Measurements from ENCODE around the gene THSD7B.
"Not testable (repeated sequence)": the region's sequence is repeated elsewhere in the genome, so short reads cannot be mapped to it uniquely, and the experiment has no call there.

The THSD7B gene

DNA sequence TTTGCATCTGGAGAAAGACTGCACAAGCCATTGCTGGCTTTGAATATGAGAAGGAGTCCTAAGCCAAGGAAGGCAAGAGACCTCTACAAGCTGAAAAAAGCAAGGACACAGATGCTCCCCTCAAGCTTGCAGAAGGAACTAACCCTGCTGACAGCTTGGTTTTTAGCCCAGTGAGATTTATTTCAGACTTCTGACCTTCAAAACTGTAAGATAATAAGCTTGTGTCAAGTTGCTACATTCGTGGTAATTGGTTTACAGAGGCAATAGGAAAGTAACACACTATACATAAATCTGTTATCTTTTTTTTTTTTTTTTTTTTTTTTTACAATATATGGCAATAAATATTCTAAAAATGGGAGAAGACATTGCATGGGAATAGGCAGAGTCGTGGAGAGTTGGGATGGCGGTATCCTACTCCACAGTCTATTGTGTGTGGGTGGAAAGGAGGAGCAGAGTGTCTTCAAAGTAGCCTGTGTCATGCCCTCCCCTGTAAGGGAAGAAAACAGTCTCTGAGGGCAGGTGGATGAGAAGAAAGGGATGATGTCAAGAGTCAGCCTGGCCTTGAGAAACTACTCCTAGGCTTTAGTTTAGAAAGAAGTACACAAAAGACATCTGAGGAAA, 196.9 kb downstream of the THSD7B start:
- no peak for DNase-seq

DNA sequence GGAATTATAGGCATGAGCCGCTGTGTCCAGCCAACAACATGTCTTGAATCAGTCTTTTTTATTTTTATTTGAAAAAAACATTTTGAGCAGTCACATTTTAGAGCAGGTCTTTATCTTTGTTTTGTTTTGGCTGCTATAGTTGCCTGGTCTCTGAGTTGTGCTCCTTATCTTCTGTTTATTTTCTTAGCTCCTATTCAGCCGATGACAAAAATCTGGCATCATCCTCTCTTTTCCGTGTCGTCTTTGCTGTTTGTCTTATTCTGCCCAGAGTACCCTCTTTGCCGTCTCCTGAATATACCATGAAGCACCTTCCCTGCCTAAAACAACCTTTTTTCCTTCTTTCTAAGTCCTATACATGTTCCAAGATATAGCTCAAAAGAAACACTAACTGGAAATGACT, 201.1 kb downstream of the THSD7B start:
- DNase-seq, result no peak

DNA sequence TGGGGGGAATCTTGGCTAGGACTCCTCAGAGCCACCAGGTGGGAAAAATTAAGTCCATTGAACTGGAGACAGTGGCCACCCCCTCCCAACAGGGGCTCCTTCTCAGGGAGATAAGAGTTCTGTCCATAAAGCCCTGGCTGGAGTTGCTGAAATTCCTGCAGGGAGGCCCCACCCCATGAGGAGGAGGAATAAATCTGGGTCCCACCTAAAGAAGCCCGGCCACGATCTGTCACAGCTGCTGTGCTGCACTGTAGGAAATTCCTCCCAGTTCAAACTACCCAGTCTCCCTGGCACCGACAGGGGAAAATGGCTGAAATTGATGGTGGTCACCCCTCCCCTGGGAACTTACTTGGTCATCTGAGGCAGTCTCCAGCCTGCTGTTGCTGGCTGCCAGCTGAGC, 215.0 kb downstream of the THSD7B start:
- no peak for DNase-seq

DNA sequence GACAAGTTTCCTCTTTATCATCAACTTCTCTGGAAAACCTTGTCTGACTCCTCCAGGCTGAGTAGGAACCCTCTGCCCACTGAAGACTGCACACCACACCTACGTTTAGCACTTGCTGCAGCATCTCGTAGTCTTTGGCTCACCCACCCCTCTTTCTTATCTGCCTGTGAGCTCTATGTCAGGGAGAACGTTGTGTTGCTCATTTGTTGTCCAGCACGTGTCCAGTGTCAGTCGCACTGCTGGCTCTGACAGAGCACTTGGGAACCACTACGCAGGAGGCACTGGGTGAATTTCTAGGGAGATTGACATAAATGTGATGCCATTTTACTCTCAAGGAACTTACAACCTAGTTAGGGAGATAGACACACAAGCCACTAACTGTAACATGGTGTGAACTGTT, 216.3 kb downstream of the THSD7B start:
- not testable (repeated sequence) for DNase-seq

DNA sequence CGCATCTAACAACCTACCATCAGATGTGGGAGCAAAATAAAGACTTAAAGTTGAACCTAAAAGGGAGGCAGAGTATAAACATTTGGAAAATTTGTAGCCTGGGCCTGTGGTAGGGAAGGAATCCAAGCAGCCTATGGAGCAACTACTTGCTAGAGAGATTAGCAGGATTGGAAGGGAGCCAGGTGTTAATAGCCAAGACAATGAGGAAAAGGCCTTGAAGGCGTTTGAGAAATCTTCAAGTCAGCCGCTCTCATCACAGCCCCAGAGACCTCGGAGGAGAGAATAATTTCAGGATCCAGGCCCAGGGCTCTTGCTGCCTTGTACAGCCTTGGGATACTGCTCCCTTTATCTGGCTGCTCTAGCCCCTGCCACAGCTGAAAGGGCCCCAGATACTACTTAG, 219.7 kb downstream of the THSD7B start:
- DNase-seq, result no peak

DNA sequence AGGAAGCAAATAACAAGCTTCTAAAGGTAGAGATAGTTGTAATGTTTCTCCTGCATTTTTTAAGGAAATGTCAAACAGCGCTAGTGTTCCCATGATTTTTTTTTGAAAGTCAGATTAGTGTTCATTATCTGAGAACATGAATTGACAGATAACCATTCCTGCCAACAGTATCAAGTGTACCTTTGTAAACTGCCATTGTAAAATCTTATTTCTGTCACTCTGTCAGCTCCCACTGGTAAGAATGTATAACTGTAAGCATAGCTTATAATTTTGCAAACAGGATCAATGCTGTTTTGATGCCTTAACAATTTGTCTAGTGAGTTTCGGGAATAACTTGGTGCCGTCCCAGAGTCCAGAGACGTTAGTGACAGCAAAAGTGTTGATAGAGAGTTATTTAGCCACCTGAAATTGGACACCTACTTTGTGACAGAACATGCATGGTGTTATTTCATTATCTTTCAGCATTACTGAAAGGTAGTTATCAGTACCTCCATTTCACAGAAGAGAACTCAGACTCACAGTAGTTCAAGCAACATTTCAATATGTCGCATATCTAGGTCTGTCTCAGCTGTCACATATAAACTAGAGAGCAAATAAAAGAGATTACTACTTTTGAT, 221.4 kb downstream of the THSD7B start:
- no peak for DNase-seq

DNA sequence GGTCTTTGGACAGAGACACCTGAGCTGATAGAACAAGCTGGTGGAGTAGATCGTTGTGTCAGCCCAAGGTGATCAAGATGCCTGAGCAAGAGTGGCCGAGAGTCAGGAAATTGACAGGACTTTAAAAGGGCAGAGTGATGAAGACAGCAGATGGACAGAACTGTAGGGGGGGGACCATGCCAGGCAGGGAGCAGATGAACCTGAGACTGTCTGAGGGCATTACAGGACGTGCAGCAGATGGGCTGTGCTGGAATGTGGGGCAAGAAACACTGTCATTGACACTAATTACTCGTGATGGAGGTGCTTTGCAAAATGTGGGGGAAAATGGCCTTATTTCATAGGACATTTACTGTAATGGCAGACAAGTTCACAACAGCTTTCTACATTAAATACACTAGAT, 225.0 kb downstream of the THSD7B start:
- DNase-seq, result no peak

DNA sequence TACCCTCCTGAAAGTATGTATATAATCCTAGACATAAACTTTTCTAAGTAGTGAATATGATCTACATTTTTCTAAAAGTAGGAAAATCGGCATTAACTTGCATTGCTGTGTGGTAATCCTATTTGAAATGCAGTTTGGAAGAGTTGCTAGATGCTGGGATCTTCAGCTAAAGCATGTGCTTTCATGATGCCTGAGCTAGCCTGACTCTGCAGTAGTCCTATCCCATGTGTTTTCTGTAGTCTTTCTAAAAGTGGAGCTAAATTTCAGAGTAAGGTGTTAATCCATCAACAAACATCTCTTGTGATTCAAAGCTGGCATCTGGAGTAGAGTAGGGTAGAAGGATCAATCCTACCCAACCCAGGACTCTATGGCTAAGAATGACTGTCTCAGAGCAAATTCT, 229.4 kb downstream of the THSD7B start:
- DNase-seq, result no peak

DNA sequence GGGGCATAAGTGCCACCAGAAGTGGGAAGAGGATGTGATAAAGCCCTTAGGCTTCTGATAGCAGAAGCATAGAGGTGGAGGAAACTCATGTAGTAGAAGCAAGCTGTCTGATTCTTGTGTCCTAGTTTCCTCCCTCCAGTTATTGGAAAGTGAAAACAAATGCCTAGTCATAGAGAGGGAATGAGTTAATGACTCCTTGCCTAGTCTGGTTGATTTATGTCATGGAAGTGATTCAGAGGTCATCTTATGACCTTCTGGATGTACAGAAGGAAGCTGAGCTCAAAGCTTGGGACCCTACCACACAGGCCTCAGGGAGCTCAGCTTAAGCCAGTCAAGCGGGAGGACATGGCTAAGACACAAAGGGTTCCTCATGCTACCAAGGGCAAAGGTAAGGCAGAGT, 232.2 kb downstream of the THSD7B start:
- no peak for DNase-seq

DNA sequence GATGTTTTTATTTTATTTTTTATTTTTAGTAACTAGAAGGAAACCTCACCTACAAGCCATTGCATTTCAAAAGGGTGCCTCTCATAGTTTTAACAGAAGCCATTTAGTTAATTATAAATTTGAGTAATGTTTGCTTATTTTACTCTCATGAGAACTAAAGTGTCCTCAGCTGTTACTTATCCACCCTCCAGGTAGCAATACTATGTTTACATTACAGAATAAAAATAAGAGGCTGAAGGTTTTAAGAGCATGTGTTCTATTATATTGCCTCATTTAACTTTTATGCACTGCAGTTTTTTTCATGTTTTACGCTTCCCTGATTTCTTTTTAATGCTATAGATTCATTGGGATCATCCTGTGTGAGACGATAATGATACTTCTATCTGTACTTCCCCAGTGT, 235.5 kb downstream of the THSD7B start:
- DNase-seq, result no peak

DNA sequence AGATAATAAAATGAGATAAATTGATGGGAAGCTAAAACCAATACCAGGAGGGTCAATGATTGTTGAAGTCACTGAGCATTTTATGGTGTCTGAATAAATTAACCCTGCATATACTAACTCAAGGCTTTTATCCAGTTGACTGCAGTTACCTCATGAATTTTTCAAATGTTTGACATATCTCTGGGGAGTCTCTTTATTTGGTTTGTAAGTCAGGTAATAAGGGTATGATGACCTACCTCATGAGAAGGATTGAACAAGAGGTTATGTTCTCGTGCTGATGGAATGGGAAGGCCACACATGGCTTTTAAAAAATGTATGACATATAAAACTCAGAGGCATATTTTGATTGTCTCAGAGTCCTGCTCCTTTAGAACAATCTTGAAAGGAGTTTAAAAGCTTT, 237.6 kb downstream of the THSD7B start:
- no peak for DNase-seq

DNA sequence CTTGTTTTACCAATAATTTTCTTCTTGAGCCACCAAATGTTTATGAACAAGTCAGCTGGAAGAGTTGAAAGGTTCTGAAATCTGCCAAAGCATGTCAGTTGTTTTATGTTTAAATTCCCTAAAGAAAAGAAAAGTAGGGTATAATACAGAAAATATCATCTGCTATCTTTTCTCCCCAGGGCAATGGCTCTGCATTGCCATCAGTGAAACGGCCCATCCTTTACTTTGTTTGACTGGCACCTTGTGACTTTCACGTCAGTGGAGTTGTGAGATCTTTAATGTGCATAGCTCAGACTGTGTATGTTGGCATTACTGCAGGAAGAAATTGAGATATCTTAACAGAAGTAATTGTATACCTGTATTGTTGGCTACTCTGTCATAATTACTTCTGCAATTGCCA, 239.9 kb downstream of the THSD7B start:
- no peak for DNase-seq

DNA sequence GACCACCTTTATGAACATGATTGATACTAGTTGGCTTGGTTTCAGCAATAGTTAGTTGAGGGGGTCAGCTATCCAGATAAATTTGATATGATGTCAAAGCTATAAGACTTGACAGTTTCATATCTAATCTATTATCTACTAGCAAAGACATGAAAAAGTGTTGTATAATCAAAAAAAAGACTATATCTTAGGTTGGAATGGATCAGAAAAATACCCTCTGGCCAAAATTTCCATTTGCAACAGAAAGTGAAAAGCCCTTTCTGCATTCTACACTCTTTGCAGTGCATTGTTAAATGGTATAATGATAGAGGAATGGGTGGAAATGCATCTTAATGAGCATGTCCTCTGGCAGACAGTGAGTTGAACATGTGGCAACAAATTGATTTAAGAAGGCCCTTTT, 242.6 kb downstream of the THSD7B start:
- no peak for DNase-seq

DNA sequence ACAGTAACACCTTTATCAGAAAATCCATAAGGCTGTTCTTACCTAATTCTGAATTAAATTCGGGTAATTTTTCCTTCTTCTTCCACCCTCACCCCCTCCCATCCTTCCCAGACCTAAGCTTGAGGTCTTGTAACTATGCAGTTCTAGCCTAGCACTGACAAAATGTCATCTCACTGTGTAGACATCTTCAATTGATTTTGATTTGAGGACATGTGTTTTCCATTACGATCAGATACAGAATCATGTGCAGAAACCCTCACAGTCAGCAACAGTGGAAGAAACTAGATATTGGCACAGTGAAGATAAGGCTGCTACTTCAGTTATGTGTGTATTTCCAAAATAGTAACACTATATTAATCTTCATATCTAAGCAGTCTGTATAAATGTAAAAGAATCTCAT, 244.6 kb downstream of the THSD7B start:
- DNase-seq, result no peak

DNA sequence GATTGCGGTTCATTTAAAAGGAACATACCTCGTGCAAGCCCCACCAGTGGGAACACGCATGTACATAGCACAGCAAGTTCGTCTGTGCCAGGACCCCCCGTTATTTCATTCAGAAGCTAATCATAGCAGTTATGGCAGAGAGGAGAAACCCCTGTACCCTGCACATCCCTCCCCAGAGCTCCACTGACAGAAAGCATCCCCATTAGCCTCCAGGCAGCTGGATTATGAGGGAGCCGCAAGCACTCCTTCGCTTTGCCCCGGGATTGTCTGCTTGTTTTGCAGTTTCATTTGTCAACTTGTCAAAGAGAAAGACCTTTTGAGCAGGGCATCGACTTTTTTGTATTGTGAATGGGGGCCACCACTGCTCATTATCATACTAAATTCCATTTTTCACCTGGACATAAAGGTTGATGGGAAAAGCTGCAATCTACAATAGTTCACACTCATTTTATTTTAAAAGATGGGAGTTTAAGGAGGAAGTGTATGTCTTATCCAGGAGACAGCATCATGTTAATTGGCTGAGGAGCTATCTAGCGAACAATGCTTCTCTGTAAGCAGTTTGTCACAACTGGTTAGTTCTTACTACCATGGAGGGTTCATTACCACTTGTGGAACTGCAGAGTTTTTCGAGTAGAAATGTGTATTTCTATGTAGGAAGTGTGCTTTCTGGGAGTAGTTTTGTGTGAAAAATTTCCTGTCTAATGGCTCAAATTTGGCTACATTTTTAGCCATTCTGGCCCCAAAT, 255.3 kb downstream of the THSD7B start:
- DNase-seq, result no peak

DNA sequence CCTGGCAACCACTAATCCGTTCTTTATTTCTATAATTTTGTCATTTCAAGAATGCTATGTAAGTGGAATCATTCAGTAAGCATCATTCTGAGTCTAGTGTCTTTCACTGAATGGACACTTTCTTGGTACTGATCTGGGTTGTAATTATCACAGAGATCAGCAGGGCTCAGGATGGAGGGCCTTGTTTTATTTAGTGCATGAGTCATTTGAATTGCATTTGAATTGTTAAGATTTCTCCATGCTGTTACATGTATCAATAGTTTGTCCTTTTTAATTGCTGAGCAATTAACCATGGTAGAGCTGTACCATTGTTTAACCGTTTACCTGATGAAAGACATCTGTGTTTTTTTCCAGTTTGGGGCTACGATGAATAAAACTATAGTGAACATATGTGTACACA, 256.4 kb downstream of the THSD7B start:
- DNase-seq, result no peak

DNA sequence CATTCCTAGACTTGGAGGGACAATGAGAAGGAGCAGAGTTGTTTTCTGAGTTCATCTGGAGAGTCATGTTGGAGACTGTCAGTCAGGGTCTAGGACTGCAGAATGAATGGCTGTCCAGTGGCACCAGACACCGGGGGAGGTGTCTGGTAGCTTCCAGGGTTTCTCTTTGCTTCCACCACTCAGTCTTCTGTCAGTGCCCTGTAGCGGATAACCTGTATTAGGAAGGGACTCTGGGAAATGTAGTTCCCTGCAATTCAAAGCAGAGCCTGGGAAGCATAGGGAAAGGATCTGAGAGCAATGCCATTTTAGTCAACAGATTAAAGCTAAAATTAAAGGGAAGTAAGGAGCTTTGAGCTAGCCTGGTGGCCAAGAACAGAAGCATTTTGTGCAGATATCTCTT, 257.9 kb downstream of the THSD7B start:
- no peak for DNase-seq

DNA sequence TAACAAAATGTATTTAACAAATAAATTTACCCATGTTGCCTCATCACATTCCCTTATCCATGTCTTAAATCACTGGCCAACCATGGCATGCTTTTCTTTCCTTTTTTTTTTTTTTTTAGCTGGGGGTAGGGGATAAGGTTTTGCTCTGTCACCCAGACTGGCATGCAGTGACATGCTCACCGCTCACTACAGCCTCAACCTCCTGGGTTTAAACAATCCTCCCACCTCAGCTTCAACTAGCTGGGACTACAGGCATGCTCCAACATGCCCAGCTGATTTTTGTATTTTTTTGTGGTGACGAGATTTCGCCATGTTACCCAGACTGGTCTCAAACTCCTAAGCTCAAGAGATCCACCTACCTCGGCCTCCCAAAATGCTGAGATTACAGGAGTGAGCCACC, 266.4 kb downstream of the THSD7B start:
- DNase-seq, result no peak

DNA sequence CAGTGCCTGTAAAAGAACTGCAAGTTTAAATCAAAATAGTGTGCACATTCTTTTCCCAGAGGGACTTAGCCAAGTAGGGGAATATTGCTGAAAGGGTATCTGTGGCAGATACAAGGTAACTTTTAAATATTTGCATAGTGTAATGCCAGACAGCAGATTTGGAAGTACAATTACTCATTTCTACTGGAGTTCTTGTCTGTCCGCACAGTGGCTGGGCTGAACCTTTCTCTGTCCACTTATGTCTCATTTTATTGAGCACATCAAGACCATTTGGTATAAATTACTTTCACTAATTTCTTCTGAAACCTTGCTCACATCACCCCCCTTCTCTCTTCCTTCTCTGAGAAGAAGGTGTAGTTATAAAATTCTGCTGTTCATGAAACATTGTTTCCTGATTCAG, 271.3 kb downstream of the THSD7B start:
- DNase-seq, result no peak

DNA sequence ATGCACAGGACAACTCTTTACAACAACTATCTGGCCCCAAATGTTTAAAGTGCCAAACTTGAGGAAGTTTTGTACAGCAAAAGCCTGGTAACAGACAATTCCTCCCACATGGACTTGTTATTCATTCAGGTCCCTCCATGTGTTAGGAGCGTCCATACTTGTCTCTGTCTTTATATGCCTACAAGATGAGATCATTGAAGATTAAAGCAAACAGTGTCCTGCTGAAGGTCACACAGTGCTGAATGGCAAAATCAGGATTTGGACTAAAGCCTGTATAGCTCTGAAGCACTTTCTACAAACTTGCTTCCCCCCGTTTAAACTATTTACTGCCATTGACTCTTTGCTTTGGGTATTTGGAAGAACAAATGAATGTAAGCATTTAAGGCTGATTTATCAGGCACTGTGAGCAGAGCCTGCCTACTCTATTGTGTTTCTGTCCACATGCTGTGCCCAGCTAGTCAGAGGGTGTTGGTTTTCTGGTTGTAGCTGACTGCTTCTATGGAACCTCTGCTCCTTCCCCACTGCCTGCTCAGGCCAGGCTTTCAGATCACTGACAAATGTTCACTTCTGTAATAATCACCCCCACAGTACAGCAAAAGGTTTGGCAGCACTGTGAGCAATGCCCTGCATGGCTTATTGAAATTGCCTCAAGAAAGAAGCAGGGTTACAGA, 274.3 kb downstream of the THSD7B start:
- DNase-seq, result no peak

DNA sequence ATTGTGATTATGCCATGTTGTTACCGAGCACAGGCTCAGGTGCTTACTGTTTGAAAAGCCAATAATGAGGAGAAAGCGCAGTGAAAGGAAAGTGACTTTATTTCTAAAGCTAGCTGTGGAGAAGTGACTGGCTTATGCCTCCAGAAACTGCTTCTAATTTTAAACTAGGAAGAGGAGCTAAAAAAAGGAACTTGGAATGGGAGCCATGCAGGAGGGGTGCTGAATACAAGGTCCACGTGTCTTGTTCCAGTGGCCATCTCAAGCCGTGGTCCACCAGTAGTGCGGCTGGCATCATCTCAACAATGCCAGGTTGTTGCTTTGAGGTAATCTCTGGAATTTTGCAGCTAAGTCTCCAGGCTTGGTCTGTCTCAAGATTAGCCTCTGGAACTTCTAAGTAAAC, 282.0 kb downstream of the THSD7B start:
- no peak for DNase-seq

DNA sequence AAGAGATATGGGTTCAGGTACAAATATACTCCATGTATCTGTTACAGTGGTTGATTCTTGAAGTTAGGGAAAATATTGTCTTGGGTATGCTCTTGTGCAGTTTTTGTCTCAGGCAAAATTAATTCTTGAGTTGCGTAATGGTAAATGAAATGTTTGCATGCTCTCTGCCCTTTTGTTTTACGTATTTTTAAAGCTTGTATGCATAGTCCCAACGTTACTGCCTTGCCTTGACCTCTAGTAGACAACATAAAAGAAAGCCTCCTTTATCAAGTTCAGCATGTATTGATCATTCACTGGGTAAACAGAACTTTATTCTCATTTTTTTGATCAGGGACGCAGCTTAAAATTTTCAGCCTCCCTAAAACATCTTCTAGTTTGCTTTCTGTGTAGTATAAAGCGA, 283.1 kb downstream of the THSD7B start:
- DNase-seq, result no peak

DNA sequence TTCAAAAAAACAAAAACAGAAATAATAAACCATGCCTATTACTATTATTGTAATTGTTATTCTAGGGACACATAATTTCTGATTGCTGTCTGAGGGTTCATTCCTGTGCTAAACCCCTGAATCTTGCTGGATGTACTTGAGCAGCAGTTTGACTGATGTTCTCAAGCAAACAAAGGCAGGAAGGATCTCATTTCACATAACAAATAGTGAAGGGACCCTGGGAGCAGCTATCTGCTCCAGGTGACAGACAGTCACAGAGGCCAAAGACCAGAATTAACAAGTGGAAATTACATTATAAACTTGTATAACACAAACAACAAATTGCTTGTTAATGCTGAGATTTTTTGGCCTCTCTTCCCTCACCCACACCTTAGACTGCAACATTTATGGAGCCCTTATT, 284.2 kb downstream of the THSD7B start:
- no peak for DNase-seq

DNA sequence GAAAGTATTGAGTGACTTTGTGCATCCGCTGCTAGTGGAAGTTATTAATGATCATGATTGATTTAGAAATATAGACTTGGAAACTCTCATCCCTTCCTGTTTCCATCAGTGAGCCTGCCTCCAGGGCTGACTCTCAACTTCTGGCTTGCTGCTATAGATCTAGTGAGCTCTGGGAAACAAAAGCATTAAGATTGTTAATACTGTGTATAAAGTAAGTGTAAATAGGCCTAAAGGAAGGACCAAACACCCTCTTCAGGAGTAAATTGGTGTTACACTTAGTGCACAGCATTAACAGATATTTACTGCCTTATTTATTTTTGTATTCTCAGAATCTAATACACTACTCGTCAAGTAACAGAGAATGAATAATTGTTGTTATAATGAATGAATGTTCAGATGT, 285.6 kb downstream of the THSD7B start:
- DNase-seq, result no peak
